COLO829 (cell line): ENCODE results near the gene SCAMP5.

Experiments
- DNase-seq: peaks from one replicate; pipeline ENCODE4 v3.0.0; 2012; ENCODE audit warnings: low spot score

Gene SCAMP5, protein sequence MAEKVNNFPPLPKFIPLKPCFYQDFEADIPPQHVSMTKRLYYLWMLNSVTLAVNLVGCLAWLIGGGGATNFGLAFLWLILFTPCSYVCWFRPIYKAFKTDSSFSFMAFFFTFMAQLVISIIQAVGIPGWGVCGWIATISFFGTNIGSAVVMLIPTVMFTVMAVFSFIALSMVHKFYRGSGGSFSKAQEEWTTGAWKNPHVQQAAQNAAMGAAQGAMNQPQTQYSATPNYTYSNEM

DNA sequence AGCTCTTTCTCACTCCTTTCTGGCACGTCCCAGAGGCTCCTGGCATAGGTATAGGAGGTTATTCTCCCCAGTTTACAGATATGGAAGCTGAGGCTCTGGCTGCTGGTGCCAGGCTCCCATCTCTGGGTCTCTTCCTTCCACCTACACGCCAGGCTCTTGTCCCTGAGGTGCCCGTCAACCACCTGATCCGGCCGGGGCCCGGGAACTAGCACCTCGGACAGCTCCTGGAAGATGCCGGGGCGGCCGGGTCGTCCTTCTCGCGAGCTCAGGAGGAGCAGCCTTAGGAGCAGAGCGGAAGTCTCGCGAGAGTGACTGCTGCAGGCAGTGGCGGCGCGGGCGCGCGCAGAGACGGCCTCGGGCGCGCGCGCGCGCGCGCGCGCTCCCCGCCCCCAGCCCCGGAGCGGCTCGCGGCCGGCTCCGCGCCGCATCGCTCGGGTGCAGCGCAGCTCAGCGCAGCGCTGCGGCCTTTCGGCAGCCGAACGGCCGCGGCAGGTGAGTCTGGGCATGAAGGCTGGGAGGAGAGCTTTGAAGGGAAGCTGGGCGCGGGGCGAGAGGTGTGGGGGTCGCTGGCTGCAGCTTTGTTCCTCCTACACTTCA, at the start of gene SCAMP5:
TSS of gene SCAMP5 (plus strand) at position 382 of the 597 bp plus-strand sequence. CDS start 16,277 bp downstream, outside the sequence.
- peak; percentile 88 for DNase-seq

DNA sequence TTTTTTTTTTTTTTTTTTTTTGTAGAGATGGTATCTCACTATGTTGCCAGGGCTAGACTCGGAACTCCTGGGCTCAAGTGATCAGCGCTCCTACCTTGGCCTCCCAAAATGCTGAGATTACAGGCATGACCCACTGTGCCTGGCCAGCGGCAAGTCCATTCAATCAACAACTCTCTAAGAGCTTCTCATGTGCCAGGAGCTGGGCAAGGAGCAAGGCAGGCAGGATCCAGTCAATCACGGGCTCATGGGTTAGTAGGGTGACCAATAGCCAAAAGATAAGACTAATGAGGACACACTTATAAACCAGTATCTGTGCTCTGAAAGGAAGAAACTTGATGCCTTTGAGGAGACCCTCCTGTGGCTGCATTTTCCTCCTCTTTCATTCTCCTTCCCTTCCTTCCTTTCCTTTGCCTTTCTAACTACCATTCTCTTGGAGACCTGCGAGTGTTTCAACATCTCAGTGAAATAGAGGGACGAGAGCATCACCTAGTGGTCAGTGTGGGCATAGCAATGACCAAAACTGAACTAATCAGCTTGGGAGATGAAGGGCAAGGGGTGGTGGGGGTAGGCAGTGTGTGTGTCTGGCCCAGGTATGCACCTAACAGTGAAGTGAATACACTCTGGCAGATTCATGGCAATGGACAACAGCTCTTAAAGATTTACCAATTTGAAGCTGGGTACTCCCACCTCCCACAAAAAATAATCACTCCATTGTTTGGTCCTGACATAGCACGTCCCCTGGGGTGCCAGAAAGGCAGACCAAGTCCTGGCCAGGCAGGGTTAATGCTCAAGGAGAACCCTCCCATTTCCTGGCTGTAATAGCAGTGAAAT, 45.1 kb upstream of the SCAMP5 start:
- peak; percentile 58 for DNase-seq

- no peak for DNase-seq
Observed at GRCh38 chr15:74951006-74951405, 44.4 kb upstream of the SCAMP5 start.

DNA sequence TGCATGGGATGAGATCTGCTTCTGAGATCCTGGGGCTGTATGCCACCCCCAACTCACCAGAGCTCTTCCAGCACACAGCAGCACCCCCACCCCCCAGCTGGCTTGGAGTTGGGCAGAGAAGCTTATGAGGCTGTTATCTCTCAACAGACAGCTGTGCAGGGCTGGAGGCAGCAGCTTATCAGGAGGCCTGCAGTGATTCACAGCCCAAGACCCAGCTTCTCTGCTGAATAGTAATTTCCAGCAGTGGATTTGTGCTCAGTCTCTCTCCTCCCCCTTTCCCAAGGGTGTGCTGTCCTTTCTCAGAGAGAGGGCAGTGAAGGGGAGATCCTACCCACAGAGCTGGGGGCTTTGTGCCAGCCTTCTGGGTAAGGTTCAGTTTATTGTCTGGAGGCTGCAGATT, 40.8 kb upstream of the SCAMP5 start:
- DNase-seq = no peak

DNA sequence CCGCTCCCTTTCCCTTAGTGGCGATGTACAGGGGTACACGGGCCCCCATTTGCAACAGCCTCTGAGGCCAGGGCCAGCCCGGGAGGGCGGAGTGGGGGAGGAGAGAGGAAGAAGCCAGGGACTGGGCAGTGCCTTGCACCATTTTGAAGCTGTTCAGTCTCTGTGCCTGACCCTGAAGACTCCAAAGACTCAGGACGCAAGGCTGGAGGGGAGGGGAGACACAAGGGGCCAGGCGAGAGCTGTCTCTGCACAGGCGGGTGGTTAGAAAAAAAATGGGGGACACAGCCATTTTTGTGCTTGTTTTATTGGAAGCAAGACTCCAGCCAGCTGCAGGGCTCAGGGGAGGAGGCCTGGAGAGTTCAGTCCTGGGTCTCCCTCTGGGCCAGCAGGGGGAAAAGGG, 40.3 kb upstream of the SCAMP5 start:
- no peak for DNase-seq

DNA sequence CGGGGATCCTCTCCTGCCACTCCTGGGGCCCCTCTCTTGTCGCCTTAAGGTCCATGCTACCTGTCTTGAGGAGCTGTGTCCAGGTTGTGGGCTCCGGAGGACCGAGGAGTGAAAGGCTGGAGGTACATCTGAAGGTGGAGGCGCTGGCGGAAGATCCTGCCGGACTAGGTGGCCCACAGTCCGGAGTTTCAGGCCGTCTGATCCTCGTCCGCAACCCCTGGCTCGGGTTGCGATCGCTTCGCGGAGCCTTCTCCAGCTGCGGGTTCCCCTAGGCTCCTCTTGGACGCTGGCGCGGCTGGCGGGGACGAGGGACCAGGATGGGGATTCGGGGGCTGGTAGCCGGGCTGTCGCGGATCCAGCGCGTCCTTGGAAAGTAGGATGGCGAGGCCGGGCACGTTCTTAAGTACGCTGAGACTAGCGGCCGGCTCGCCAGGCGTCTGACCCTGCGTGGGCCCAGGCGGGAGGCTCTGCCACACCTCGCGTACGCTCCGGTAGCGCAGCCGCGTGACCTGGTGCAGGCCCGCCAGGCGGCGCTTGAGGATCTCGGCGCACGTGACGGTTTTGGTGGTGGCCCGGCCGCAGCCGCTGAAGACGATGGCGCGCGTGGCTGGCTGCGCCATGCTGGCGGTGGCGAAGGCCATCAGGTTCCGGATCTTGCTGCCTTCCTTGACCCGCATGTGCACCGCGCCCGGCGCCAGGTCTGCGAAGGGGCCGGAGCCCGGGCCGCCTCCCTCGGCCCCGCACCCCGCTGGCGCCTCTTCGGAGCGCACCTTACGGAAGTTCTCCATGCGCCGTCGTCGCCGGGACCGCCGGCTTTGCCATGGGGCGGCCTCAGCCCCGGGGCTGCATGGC, 39.3 kb upstream of the SCAMP5 start:
- DNase-seq = no peak

- no peak for DNase-seq
Observed at GRCh38 chr15:74956648-74957475, 38.5 kb upstream of the SCAMP5 start, which contains the start of gene RPP25. RPP25 (minus strand) TSS chr15:74956772; CDS start chr15:74956583, 189 bp downstream.

- DNase-seq = no peak
Observed at GRCh38 chr15:74957476-74958035, 37.8 kb upstream of the SCAMP5 start.

DNA sequence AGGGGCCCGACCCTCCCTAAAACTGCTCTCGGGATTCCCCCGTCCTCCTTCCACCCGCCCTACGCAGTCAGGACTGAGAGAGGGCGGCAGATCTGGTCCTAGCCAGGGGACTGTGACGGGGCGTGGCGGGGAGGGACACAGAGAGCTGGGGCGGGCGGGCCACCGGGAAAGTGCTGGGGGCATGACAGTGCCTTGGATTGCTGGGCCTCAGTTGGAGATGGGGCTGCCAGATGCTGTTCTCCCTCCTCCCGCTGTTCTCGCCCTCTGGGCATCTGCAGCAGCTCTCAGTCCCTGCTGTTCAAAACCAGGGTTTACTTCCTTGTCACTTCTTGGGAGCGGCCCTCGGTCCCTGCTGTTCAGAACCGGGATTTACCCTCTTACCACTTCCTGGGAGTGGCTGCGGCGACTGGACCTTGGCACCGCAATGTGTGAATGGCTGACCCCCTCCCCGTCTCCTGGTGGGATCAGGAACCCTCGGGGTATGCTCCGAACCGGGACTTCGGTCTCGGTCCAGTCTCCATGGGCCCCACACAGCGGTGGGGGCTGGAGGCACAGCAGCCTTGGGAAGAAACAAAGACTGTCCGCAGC, 36.9 kb upstream of the SCAMP5 start:
- DNase-seq = no peak

- DNase-seq = no peak
Observed at GRCh38 chr15:74958908-74959585, 36.3 kb upstream of the SCAMP5 start.

GRCh38 chr15:74959586-74959939, 35.8 kb upstream of the SCAMP5 start:
- no peak for DNase-seq

DNA sequence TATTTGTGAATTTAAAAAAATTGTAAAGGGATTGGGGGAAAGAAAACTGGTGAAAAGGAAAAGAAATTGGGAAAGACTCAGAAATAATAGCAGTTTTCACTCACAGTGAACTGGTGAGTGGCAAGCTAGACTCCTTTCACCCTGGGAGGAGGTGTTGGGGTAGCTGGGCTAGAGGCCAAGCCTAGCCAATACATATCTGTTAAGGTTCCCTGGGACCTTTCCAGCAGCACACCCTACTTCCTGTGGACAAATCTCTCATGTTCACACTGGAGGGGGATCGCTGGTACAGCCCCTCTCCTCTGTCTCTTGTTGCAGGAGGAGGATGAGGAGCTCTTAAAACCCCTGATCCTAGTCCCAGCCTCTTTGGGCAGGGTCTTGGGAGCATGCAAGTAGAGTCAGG, 35.1 kb upstream of the SCAMP5 start:
- no peak for DNase-seq

GRCh38 chr15:74960995-74961588, 34.3 kb upstream of the SCAMP5 start:
- DNase-seq = no peak

GRCh38 chr15:74961616-74962015, 33.7 kb upstream of the SCAMP5 start:
- no peak for DNase-seq

DNA sequence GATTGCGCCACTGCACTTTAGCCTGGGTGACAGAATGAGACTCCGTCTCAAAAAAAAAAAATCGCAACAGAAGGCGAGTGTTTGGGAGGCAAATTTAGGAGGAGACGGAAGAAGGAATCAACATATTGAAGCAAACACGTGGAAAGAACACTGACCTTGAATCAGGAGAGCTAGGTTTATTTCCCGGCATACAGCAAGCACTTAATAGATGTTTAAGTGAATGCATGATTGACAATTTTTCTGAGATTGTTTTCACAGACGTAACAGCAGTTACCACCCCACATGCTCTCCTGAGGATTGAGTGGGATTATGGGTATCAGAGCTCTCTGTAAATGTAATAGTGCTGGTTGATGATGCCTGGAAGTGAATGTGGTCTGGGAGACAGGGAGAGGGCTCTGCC, 33.1 kb upstream of the SCAMP5 start:
- DNase-seq = no peak

GRCh38 chr15:74962671-74963070, 32.7 kb upstream of the SCAMP5 start:
- no peak for DNase-seq

DNA sequence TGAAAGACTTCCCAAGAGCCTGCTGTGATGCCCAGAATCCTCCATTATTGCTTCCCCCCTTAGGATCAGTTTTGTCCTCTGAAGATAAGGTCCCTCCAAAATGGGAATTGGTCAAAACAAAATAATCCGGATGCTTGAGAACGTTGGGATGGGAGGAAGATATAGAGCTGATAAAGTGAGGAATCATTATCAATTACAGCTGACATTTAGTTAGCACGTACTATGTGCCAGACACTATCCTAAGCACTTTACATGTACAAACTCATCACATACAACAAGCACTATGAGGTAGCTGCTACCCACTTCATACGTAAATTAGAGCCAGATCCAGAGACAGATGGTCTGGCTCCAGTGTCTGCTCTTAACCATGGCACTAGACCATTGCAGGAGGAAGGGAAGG, 32.1 kb upstream of the SCAMP5 start:
- no peak for DNase-seq

DNA sequence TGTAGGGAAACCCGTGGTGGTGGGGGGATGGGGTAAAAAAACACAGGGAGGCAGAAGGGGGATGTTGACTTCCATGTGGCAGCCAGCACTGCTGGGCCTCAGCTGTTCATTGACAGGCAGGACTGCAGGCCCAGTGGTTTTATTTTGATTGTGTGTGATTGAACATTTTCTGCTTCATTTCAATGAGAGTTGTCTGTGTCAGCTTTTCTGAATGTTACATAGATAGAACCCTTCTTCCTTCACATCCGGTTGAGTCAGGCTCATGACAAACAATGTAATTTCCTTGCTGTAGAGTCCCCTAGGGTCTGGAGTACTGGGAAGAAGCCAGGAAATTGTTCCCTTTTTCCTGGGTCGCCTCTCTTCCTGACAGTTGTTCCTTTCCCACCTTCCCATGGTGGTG, 30.6 kb upstream of the SCAMP5 start:
- peak; percentile 54 for DNase-seq

DNA sequence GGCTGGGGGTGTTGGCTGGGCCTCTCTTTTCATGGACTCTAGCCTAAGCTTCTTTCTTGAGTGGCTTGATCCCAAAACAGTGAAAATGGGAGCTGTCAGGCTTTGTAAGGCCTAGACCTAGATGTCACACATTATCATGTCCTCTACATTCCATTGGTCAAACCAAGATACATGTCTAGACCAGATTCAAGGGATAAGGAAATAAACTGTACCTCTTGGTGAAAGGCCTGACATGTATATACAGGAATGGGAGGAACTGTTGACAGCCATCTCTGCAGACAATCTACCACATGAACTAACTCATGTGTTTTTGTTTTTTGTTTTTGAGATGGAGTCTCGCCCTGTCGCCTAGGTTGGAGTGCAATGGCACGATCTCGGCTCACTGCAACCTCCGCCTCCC, 27.7 kb upstream of the SCAMP5 start:
- no peak for DNase-seq

DNA sequence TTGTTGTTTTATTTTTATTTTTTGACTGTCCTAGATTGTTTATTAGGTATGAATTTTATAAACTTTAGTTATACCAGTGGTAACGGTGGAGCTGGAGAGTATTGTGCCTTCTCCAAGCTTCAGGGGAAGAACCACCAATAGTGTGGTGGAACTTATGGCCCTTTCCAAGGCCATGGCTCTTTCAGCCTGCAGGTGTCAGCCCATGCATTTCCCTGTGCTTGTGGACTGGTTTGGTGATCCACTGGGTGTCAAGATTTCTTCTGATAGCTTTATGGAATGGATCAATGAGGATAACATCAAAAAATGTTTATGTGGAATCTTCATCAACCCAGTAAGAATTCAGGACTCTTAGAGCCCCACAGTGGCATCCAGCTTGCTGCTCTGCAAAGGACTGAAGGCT, 19.2 kb upstream of the SCAMP5 start:
- no peak for DNase-seq
